Duodenal mucosa (tissue), 2 donors: ENCODE results near the gene PIGV.

Experiments used
- H3K27ac ChIP-seq: one replicate; pipeline ENCODE4 v1.7.0; 2013; ENCODE audit warnings: low read depth, low read length
- H3K27me3 ChIP-seq, 2 donors: one replicate each; pipeline ENCODE4 v1.7.0; 2013; ENCODE audit warnings: low read length in 2 of 2, control low read depth in 1 of 2; ENCODE audit not compliant: insufficient read depth in 2 of 2, control insufficient read depth in 1 of 2
- H3K36me3 ChIP-seq, 2 donors: one replicate each; pipeline ENCODE4 v1.7.0; 2013; ENCODE audit warnings: low read length in 2 of 2, control low read depth in 1 of 2; ENCODE audit not compliant: insufficient read depth in 2 of 2, control insufficient read depth in 1 of 2
- H3K4me1 ChIP-seq, 2 donors: one replicate each; pipeline ENCODE4 v1.7.0; 2013; ENCODE audit warnings: low read length in 2 of 2, control low read depth in 1 of 2; ENCODE audit not compliant: insufficient read depth in 2 of 2, control insufficient read depth in 1 of 2
- H3K4me3 ChIP-seq, 2 donors: one replicate each; pipeline ENCODE4 v1.7.0; 2013; ENCODE audit warnings: low read length in 2 of 2, low read depth in 1 of 2
- H3K9ac ChIP-seq, 2 donors: one replicate each; pipeline ENCODE4 v1.7.0; 2013; ENCODE audit warnings: low read length in 2 of 2, low read depth in 1 of 2
- H3K9me3 ChIP-seq, 2 donors: one replicate each; pipeline ENCODE4 v1.7.0; 2013; ENCODE audit warnings: low read length in 2 of 2, control low read depth in 1 of 2; ENCODE audit not compliant: control insufficient read depth in 1 of 2

PIGV gene

GRCh38 chr1:26771643-26772321 lies 16.0 kb upstream of the PIGV start:
- no peak overlapping the region for H3K4me3 ChIP-seq
- no peak overlapping the region for H3K27ac ChIP-seq
- H3K27me3 ChIP-seq, result no peaks in the 10 kb centered on the region
- H3K9ac ChIP-seq, result no peak overlapping the region
- H3K36me3 ChIP-seq, result peaks cover 78 to 94% of the 10 kb centered on the region in 2 donors
- peaks cover 13 to 14% of the 10 kb centered on the region in 2 donors for H3K4me1 ChIP-seq
- no peaks in the 10 kb centered on the region for H3K9me3 ChIP-seq

GRCh38 chr1:26772687-26773086 lies 15.1 kb upstream of the PIGV start:
- H3K27ac ChIP-seq, result no peak overlapping the region
- H3K4me1 ChIP-seq, result peaks cover 13 to 14% of the 10 kb centered on the region in 2 donors
- H3K27me3 ChIP-seq, result no peaks in the 10 kb centered on the region
- peaks cover 70 to 92% of the 10 kb centered on the region in 2 donors for H3K36me3 ChIP-seq
- H3K9ac ChIP-seq, result no peak overlapping the region
- H3K4me3 ChIP-seq, result no peak overlapping the region
- H3K9me3 ChIP-seq, result no peaks in the 10 kb centered on the region

DNA sequence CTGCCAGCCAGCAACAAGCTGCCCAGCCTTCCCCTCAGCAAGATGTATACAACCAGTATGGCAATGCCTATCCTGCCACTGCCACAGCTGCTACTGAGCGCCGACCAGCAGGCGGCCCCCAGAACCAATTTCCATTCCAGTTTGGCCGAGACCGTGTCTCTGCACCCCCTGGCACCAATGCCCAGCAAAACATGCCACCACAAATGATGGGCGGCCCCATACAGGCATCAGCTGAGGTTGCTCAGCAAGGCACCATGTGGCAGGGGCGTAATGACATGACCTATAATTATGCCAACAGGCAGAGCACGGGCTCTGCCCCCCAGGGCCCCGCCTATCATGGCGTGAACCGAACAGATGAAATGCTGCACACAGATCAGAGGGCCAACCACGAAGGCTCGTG lies 13.3 kb upstream of the PIGV start:
- Histone ChIP-seq H3K9ac (no peak overlapping the region), H3K27ac (no peak overlapping the region), H3K36me3 (peaks cover 66 to 92% of the 10 kb centered on the region in 2 donors), H3K4me3 (no peak overlapping the region), H3K4me1 (peaks cover 7 to 10% of the 10 kb centered on the region in 2 donors), H3K27me3 (no peaks in the 10 kb centered on the region), H3K9me3 (no peaks in the 10 kb centered on the region)

GRCh38 chr1:26775666-26776065 lies 12.1 kb upstream of the PIGV start:
- Histone ChIP-seq H3K4me3 (no peak overlapping the region), H3K4me1 (peaks cover 7 to 10% of the 10 kb centered on the region in 2 donors), H3K36me3 (peaks cover 75 to 97% of the 10 kb centered on the region in 2 donors), H3K9me3 (no peaks in the 10 kb centered on the region), H3K27ac (no peak overlapping the region), H3K27me3 (no peaks in the 10 kb centered on the region), H3K9ac (no peak overlapping the region)

DNA sequence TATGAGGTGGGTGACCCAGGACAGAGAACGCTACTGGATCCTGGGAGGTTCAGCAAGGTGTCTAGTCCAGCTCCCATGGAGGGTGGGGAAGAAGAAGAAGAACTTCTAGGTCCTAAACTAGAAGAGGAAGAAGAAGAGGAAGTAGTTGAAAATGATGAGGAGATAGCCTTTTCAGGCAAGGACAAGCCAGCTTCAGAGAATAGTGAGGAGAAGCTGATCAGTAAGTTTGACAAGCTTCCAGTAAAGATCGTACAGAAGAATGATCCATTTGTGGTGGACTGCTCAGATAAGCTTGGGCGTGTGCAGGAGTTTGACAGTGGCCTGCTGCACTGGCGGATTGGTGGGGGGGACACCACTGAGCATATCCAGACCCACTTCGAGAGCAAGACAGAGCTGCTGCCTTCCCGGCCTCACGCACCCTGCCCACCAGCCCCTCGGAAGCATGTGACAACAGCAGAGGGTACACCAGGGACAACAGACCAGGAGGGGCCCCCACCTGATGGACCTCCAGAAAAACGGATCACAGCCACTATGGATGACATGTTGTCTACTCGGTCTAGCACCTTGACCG lies 8.6 kb upstream of the PIGV start:
- no peak overlapping the region for H3K27ac ChIP-seq
- H3K36me3 ChIP-seq, result peaks cover 48 to 71% of the 10 kb centered on the region in 2 donors
- no peak overlapping the region for H3K4me3 ChIP-seq
- H3K9me3 ChIP-seq, result no peaks in the 10 kb centered on the region
- H3K4me1 ChIP-seq, result peaks cover 14 to 18% of the 10 kb centered on the region in 2 donors
- no peak overlapping the region for H3K9ac ChIP-seq
- H3K27me3 ChIP-seq, result no peaks in the 10 kb centered on the region

- Histone ChIP-seq H3K4me3 (no peak overlapping the region), H3K36me3 (peaks cover 36 to 59% of the 10 kb centered on the region in 2 donors), H3K27me3 (no peaks in the 10 kb centered on the region), H3K9ac (no peak overlapping the region), H3K27ac (no peak overlapping the region), H3K4me1 (peaks cover 24 to 30% of the 10 kb centered on the region in 2 donors), H3K9me3 (no peaks in the 10 kb centered on the region)
Measured at GRCh38 chr1:26780344-26780957, 7.3 kb upstream of the PIGV start.

- Histone ChIP-seq H3K27ac (no peak overlapping the region), H3K27me3 (no peaks in the 10 kb centered on the region), H3K4me1 (peaks cover 33 to 38% of the 10 kb centered on the region in 2 donors), H3K9ac (no peak overlapping the region), H3K36me3 (peaks cover 30 to 50% of the 10 kb centered on the region in 2 donors), H3K9me3 (no peaks in the 10 kb centered on the region), H3K4me3 (no peak overlapping the region)
Measured at GRCh38 chr1:26781206-26781825, 6.4 kb upstream of the PIGV start.

GRCh38 chr1:26782521-26783212 lies 5.1 kb upstream of the PIGV start:
- no peak overlapping the region for H3K4me3 ChIP-seq
- peaks cover 26 to 39% of the 10 kb centered on the region in 2 donors for H3K36me3 ChIP-seq
- no peak overlapping the region for H3K27ac ChIP-seq
- H3K27me3 ChIP-seq, result no peaks in the 10 kb centered on the region
- no peaks in the 10 kb centered on the region for H3K9me3 ChIP-seq
- peaks cover 45 to 48% of the 10 kb centered on the region in 2 donors for H3K4me1 ChIP-seq
- no peak overlapping the region for H3K9ac ChIP-seq

GRCh38 chr1:26783646-26784022 lies 4.1 kb upstream of the PIGV start:
- Histone ChIP-seq H3K27me3 (no peaks in the 10 kb centered on the region), H3K36me3 (peaks cover 21 to 30% of the 10 kb centered on the region in 2 donors), H3K9ac (no peak overlapping the region), H3K27ac (no peak overlapping the region), H3K9me3 (no peaks in the 10 kb centered on the region), H3K4me3 (no peak overlapping the region), H3K4me1 (peaks cover 48 to 49% of the 10 kb centered on the region in 2 donors)
